A549 (cell line): Measurements from ENCODE around the gene KANK2. TPM values are rescaled to one million over a fixed set of nuclear protein-coding genes. Genes with fewer than 3 reads are reported as not detected.
"Not testable (repeated sequence)": the region's sequence is repeated elsewhere in the genome, so short reads cannot be mapped to it uniquely, and the experiment has no call there.

Experiments
- ATAC-seq, 2 experiments: fragments of 200-7000 bp in 1 of 2; fragments of >200 bp in 1 of 2; cut with Nextera tagmentation in 1 of 2; cut with Tn5 transposase in 1 of 2; 3 replicates each; pipeline versions ENCODE4 v1.8.0 to v1.9.1; 2018 to 2020; ENCODE audit warnings: mild to moderate bottlenecking in 1 of 2, moderate library complexity in 1 of 2
- CTCF ChIA-PET: fragments of 300-600 bp; sonication (Branson Sonifier 250); formaldehyde crosslinking; extraction: SDS; loops from one replicate; lab custom pipeline; 2021; ENCODE audit warnings: antibody characterized with exemption, inconsistent platforms; lab: Yijun Ruan, JAX
- POLR2A ChIA-PET: fragments of 350-600 bp; formaldehyde crosslinking; extraction: SDS; loops from one replicate; lab custom pipeline; 2021; ENCODE audit warnings: antibody characterized with exemption, inconsistent platforms; lab: Yijun Ruan, JAX
- DNase-seq, 2 experiments: peaks; one replicate each; pipeline versions ENCODE4 v3.0.0 to v3.0.0-alpha.2; 2011 to 2016; ENCODE audit warnings: low read depth in 1 of 2, low spot score in 1 of 2
- FAIRE-seq: peaks from 2 replicates; lab custom pipeline; 2011; peaks lifted over from hg19 to GRCh38; lab: Jason Lieb, UNC
- H3K27ac ChIP-seq, 2 experiments: fragments of >200 bp; sonication (Bioruptor Twin); formaldehyde crosslinking; 3 replicates each; pipeline ENCODE4 v1.5.1; 2016 to 2017
- H3K4me1 ChIP-seq: fragments of >200 bp; sonication (Bioruptor Twin); formaldehyde crosslinking; 3 replicates; pipeline ENCODE4 v1.6.1; 2016
- H3K4me2 ChIP-seq: fragments of >200 bp; sonication (Bioruptor Twin); formaldehyde crosslinking; 3 replicates; pipeline ENCODE4 v1.6.1; 2016
- H3K4me3 ChIP-seq: fragments of >200 bp; sonication (Bioruptor Twin); formaldehyde crosslinking; 3 replicates; pipeline ENCODE4 v1.5.1; 2016
- H3K9me3 ChIP-seq: fragments of >200 bp; sonication (Bioruptor Twin); formaldehyde crosslinking; 3 replicates; pipeline ENCODE4 v1.6.1; 2016
- FOSB ChIP-seq: fragments of 250-450 bp; sonication (Bioruptor Pico); IDR thresholded peaks from 2 replicates; pipeline ENCODE4 v1.5.0; 2020; ENCODE audit warnings: mild to moderate bottlenecking, moderate library complexity
- HOXB13 ChIP-seq: fragments of 250-450 bp; sonication (Bioruptor Pico); IDR thresholded peaks from 2 replicates; pipeline ENCODE4 v1.5.0; 2020; ENCODE audit warnings: low read depth, mild to moderate bottlenecking, moderate library complexity
- HOXB5 ChIP-seq: fragments of 250-450 bp; sonication (Bioruptor Pico); IDR thresholded peaks from 2 replicates; pipeline ENCODE4 v1.5.0; 2020; ENCODE audit warnings: mild to moderate bottlenecking, moderate library complexity
- MYC ChIP-seq: IDR thresholded peaks from 2 replicates; pipeline ENCODE4 v1.6.1; 2012; ENCODE audit warnings: mild to moderate bottlenecking, inconsistent platforms, low read length, improper control_type of control experiment, borderline replicate concordance
- RCOR1 ChIP-seq: fragments of 150-350 bp; IDR thresholded peaks from 2 replicates; pipeline ENCODE4 v1.6.1; 2014; ENCODE audit warnings: antibody characterized with exemption, low read length, low read depth
- RFX5 ChIP-seq: fragments of 450-650 bp; IDR thresholded peaks from 2 replicates; pipeline ENCODE4 v1.7.1; 2014; ENCODE audit warnings: antibody characterized with exemption, mild to moderate bottlenecking, moderate library complexity
- SMC3 ChIP-seq: fragments of >200 bp; sonication (Bioruptor Twin); formaldehyde crosslinking; IDR thresholded peaks from 3 replicates; pipeline ENCODE4 v1.6.1; 2018; ENCODE audit warnings: inconsistent platforms
- WGBS: methylation state at CpG from one replicate; pipeline ENCODE4 v1.1.6; 2017; ENCODE audit errors: missing lambda C conversion rate; 5-methylcytosine and 5-hydroxymethylcytosine counted together
- polyA plus RNA-seq, 4 experiments: library from polyadenylated mRNA; depleted of rRNA in 3 of 4; stranded (reverse); fragments of >200 nt; fragmentation: RNase III in 1 of 4; extraction: RNeasy Plus Mini Kit Qiagen cat#74134 plus additional on column Dnase treatment in 1 of 4; gene quantifications; 2 replicates in 3 of 4; 3 replicates in 1 of 4; pipeline ENCODE4 v1.2.3, GENCODE V29; 2011 to 2017
- TF ChIP-seq, protein P1 (sequence below): fragments of 250-450 bp; sonication (Bioruptor Pico); IDR thresholded peaks from 2 replicates; pipeline ENCODE4 v1.5.0; 2020; ENCODE audit warnings: low read depth, mild to moderate bottlenecking, moderate library complexity
- TF ChIP-seq, protein P2 (sequence below): fragments of 200-600 bp; sonication (generic); IDR thresholded peaks from 2 replicates; pipeline ENCODE4 v1.6.1; 2016; ENCODE audit warnings: antibody characterized with exemption, mild to moderate bottlenecking, moderate library complexity
- TF ChIP-seq, protein P3 (sequence below): IDR thresholded peaks from 2 replicates; pipeline ENCODE4 v1.6.1; 2012
- TF ChIP-seq, protein P4 (sequence below): fragments of 450-650 bp; IDR thresholded peaks from 2 replicates; pipeline ENCODE4 v1.6.1; 2014; ENCODE audit warnings: antibody characterized with exemption
- TF ChIP-seq, protein P5 (sequence below): fragments of >200 bp; sonication (Bioruptor Twin); formaldehyde crosslinking; IDR thresholded peaks from 2 replicates; pipeline ENCODE4 v1.6.1; 2016

KANK2 gene
- polyA plus RNA-seq, 2 of the 4 experiments (the other 2 are of a cell fraction) = 20.5 to 68.0 TPM

DNA sequence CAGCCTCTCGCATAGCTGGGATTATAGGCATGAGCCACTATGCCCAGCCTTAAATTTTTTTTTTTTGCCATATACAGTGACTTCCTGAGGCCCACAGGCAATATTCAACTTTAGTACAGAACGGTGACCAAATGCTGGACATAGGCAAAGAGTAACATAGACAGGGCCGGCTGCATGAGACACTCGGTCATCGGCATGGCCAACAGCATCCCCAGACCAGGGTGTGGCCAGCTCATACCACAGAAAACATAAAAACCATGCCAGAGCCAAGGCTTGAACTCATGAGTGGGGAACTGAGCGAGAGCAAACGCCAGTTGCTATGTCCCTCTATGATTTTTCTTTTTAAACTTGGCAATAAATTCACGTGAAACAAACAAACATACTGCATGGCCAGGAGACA is 17.0 kb downstream of the KANK2 start:
- ChIA-PET CTCF (no interaction called here), POLR2A (no interaction called here)
- H3K27ac ChIP-seq = no peak overlapping the region
- DNase-seq (no peak), FAIRE-seq (no peak), ATAC-seq (no peak)
- H3K9me3 ChIP-seq = 0 out of 3 replicates have a peak, but pooled peaks cover 3% of the 10 kb centered on the region
- 92% methylated on average over 8 of the region's 8 CpGs for WGBS
- TF ChIP-seq, protein P1, sequence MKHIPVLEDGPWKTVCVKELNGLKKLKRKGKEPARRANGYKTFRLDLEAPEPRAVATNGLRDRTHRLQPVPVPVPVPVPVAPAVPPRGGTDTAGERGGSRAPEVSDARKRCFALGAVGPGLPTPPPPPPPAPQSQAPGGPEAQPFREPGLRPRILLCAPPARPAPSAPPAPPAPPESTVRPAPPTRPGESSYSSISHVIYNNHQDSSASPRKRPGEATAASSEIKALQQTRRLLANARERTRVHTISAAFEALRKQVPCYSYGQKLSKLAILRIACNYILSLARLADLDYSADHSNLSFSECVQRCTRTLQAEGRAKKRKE (CRISPR knock-in tag) = no peak
- TF ChIP-seq, protein P2, sequence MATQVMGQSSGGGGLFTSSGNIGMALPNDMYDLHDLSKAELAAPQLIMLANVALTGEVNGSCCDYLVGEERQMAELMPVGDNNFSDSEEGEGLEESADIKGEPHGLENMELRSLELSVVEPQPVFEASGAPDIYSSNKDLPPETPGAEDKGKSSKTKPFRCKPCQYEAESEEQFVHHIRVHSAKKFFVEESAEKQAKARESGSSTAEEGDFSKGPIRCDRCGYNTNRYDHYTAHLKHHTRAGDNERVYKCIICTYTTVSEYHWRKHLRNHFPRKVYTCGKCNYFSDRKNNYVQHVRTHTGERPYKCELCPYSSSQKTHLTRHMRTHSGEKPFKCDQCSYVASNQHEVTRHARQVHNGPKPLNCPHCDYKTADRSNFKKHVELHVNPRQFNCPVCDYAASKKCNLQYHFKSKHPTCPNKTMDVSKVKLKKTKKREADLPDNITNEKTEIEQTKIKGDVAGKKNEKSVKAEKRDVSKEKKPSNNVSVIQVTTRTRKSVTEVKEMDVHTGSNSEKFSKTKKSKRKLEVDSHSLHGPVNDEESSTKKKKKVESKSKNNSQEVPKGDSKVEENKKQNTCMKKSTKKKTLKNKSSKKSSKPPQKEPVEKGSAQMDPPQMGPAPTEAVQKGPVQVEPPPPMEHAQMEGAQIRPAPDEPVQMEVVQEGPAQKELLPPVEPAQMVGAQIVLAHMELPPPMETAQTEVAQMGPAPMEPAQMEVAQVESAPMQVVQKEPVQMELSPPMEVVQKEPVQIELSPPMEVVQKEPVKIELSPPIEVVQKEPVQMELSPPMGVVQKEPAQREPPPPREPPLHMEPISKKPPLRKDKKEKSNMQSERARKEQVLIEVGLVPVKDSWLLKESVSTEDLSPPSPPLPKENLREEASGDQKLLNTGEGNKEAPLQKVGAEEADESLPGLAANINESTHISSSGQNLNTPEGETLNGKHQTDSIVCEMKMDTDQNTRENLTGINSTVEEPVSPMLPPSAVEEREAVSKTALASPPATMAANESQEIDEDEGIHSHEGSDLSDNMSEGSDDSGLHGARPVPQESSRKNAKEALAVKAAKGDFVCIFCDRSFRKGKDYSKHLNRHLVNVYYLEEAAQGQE = no peak
- no peak for TF ChIP-seq FOSB
- TF ChIP-seq, protein P3, sequence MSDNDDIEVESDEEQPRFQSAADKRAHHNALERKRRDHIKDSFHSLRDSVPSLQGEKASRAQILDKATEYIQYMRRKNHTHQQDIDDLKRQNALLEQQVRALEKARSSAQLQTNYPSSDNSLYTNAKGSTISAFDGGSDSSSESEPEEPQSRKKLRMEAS = no peak
- no peak for TF ChIP-seq HOXB13 (CRISPR knock-in tag)
- no peak for TF ChIP-seq HOXB5
- TF ChIP-seq, protein P4, sequence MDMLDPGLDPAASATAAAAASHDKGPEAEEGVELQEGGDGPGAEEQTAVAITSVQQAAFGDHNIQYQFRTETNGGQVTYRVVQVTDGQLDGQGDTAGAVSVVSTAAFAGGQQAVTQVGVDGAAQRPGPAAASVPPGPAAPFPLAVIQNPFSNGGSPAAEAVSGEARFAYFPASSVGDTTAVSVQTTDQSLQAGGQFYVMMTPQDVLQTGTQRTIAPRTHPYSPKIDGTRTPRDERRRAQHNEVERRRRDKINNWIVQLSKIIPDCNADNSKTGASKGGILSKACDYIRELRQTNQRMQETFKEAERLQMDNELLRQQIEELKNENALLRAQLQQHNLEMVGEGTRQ = no peak
- no peak for TF ChIP-seq SMC3
- no peak for TF ChIP-seq MYC
- no peaks in the 10 kb centered on the region for H3K4me1 ChIP-seq
- H3K4me2 ChIP-seq = no peak overlapping the region
- no peak overlapping the region for H3K4me3 ChIP-seq

DNA sequence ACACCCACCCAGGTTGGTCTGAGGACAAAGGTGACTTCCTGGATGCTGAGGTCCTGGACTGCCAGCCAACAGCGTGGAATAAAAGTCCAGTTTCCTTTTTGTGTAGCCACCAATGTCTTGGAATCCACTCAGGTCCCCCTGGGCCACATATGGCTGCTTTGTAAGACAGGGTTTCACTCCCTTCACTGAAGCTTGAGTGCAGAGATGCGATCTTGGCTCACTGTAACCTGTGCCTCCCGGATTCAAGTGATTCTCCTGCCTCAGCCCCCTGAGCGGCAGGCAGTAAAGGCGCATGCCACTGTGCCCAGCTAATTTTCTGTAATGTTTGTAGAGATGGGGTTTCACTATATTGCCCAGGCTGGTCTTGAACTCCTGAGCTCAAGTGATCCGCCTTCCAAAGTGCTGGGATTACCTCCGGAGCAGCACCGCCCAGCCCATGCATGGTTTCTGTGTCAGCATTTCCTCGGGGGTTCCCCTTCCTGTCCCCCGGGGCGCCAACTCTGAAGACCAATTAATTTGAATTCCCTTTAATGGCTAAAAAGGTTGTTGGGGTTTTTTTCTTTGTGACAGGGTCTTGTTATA is 17.5 kb downstream of the KANK2 start:
- Histone ChIP-seq H3K4me1 (no peaks in the 10 kb centered on the region), H3K27ac (0 out of 6 replicates have a peak overlapping the region, but pooled peaks of 1 of the 2 experiments have one; percentile 26), H3K4me3 (no peak overlapping the region), H3K9me3 (0 out of 3 replicates have a peak, but pooled peaks cover 3% of the 10 kb centered on the region), H3K4me2 (no peak overlapping the region)
- TF ChIP-seq RFX5 = no peak
- ATAC-seq (no peak), FAIRE-seq (no peak), DNase-seq (no peak)
- ChIA-PET CTCF (no interaction called here), POLR2A (no interaction called here)
- 89% methylated on average over 11 of the region's 11 CpGs for WGBS

DNA sequence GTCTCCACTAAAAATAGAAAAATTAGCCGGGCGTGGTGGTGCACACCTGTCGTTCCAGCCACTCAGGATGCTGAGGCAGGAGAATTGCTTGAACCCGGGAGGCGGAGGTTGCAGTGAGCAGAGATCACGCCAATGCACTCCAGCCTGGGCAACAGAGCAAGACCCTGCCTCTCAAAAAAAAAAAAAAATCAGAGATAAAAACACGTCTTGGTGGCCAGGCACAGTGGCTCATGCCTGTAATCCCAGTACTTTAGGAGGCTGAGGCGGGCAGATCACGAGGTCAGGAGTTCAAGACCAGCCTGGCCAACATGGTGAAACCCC is 18.2 kb downstream of the KANK2 start:
- FAIRE-seq, POLR2A ChIA-PET, DNase-seq, H3K27ac ChIP-seq, H3K4me1 ChIP-seq, H3K4me2 ChIP-seq, ATAC-seq, H3K4me3 ChIP-seq, H3K9me3 ChIP-seq, CTCF ChIA-PET: not testable (repeated sequence)
- 94% methylated on average over 9 of the region's 9 CpGs for WGBS

DNA sequence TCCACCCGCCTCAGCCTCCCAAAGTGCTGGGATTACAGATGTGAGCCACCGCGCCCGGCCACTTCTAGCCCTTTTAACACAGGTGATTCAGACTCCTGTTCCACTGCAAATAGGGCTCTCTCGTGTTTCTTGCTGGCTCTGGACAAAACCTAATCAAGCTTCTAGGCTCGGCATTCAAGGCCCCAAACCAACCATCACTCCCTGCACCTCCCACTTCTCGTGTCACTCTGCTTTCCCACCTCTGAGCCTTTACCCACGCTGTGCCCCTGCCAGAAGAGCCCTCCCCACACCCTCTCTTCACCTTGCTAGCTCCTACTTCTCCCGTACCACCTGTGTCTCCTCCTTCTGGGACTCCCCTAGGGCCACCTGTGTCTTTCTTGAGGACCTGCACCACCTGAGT is 19.8 kb downstream of the KANK2 start:
- WGBS = 94% methylated on average over 8 of the region's 9 CpGs
- TF ChIP-seq, protein P5, sequence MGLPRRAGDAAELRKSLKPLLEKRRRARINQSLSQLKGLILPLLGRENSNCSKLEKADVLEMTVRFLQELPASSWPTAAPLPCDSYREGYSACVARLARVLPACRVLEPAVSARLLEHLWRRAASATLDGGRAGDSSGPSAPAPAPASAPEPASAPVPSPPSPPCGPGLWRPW = no peak
- no peak for TF ChIP-seq RCOR1
- no peak overlapping the region for H3K4me2 ChIP-seq
- no peak for FAIRE-seq
- ATAC-seq = no peak; a peak in 1 of 6 replicates
- no peaks in the 10 kb centered on the region for H3K9me3 ChIP-seq
- no peaks in the 10 kb centered on the region for H3K4me1 ChIP-seq
- POLR2A ChIA-PET = no interaction called here
- no peak overlapping the region for H3K4me3 ChIP-seq
- CTCF ChIA-PET = interaction anchor here (0.6 to 1.2 kb wide), 2 partner anchors 52 to 732 kb away, joined by 3 to 7 read pairs; no protein-coding TSS in a partner anchor
- H3K27ac ChIP-seq = no peak overlapping the region
- no peak for DNase-seq
